Activated T-helper 17 cell treated with anti-CD3 and anti-CD28 coated beads, Interleukin-2, amount 50 U/mL, for 72 hours (primary cell): ENCODE measurements around the gene ATP2B2. TPM values are rescaled to one million over a fixed set of nuclear protein-coding genes. Genes with fewer than 3 reads are reported as not detected.

Source experiments
- ATAC-seq: fragments of 150-1000 bp; cut with Tn5 transposase; replicated peaks from 2 replicates; pipeline ENCODE4 v1.10.0; 2021; ENCODE audit warnings: mild to moderate bottlenecking, moderate library complexity
- H3K27ac Mint-ChIP-seq: one replicate; pipeline ENCODE4 v1.8.0; 2022; ENCODE audit warnings: mixed read lengths
- H3K27me3 Mint-ChIP-seq: one replicate; pipeline ENCODE4 v1.8.0; 2022; ENCODE audit warnings: mixed read lengths
- H3K36me3 Mint-ChIP-seq: one replicate; pipeline ENCODE4 v1.8.0; 2022; ENCODE audit warnings: low read depth, mild to moderate bottlenecking, mixed read lengths
- H3K4me1 Mint-ChIP-seq: one replicate; pipeline ENCODE4 v1.8.0; 2022; ENCODE audit warnings: mixed read lengths
- H3K4me3 Mint-ChIP-seq: one replicate; pipeline ENCODE4 v1.8.0; 2022; ENCODE audit warnings: mild to moderate bottlenecking, mixed read lengths
- H3K9me3 Mint-ChIP-seq: one replicate; pipeline ENCODE4 v1.8.0; 2022; ENCODE audit warnings: mixed read lengths
- total RNA-seq, 2 donors: library from RNA; stranded (reverse); gene quantifications; one replicate each; pipeline ENCODE4 v1.2.3, GENCODE V29; 2022

ATP2B2 gene
- total RNA-seq, 2 donors from 2014 or later = not detected

DNA sequence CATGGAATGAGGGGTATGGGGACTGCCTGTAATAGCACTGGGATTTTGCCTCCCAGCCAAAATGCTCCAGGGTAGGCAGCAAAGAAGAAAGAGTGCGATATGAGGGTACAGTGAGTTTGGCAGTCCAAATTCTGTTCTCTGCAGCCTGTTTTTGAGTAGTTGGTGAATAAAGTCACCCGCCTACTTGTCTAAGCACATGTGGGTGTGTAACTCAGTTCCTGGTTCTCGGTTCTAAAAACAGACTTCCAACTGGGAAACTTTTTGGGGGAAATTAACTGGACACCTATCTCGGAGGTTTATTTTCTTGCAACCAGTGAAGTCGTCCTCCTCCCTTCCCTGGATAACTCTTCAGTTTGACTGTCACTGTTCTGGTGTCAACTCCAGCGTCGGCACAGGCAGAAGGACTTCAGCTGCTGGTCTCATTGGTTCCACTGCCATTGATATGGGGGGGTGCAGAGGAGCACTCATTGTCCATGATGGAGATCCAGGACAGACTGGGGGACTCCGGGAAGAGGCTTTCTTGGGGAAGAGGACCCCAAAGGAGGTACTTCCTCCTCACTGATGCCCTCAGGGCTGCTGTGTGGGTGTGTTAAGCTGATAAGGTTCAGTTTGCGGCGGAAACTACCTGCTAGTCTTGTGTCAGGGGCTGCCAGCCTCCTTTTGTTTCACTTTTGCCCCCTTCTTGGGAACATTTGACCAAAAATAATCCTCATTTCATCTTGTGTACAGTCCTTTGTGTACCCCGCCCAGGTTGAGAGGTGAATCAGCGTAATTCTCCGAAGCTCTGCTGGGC lies 225.8 kb downstream of the ATP2B2 start:
- H3K4me1 Mint-ChIP-seq = peaks cover 25% of the 10 kb centered on the region
- no peaks in the 10 kb centered on the region for H3K9me3 Mint-ChIP-seq
- ATAC-seq = no peak
- H3K27me3 Mint-ChIP-seq = no peaks in the 10 kb centered on the region
- peaks cover 93% of the 10 kb centered on the region for H3K36me3 Mint-ChIP-seq
- H3K4me3 Mint-ChIP-seq = no peak overlapping the region
- no peak overlapping the region for H3K27ac Mint-ChIP-seq

DNA sequence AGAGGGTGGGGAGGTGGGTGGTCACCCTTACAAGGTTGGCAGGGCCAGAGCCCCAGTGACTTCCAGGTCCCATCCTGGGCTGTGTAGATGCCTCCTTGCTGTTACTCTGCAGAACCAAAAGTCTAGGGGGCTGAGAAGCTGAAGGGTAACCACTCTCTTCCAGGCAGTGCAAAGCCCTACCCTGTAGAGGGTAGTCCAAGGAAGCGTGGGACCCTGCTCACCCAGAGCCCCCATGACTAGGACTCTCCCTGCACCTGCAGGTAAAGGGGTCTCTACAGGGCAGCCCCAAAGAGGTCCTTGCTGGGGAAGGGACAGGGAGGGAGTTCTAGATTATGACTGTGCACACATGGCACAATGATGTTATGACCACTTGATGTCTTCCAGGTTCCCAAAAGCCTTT lies 226.9 kb downstream of the ATP2B2 start:
- Mint-ChIP-seq H3K36me3 (peaks cover 99% of the 10 kb centered on the region), H3K9me3 (no peaks in the 10 kb centered on the region), H3K4me1 (peaks cover 25% of the 10 kb centered on the region), H3K27me3 (no peaks in the 10 kb centered on the region), H3K4me3 (no peak overlapping the region), H3K27ac (no peak overlapping the region)
- no peak for ATAC-seq

DNA sequence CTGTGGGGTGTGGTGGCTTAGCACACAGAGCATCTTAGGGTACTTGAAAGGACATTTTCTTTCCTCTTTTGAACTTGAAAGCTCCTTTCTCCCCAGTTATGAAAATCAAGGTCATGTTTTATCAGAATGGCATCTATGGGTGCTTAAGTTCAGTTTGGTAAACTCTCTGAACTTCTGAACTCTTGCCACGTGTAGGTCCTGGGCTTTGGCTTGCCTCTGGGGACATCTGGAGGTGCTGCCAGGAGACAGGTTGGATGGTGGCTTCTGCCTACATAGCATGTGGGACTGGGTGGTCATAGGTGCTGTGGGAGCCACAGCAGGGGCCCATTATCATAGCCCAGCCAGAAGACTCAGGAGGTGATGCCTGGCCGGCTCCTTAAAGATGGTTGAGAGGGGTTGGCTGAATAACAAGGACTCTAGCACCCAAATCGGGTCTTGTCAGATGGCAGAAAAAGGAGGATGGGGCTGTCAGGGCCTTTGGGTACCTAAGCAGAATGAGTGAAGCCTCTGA lies 228.2 kb downstream of the ATP2B2 start:
- Mint-ChIP-seq H3K27ac (peak overlapping the region; percentile 57), H3K9me3 (no peaks in the 10 kb centered on the region), H3K4me3 (no peak overlapping the region), H3K36me3 (peaks cover 99% of the 10 kb centered on the region), H3K27me3 (no peaks in the 10 kb centered on the region), H3K4me1 (peaks cover 25% of the 10 kb centered on the region)
- no peak for ATAC-seq

DNA sequence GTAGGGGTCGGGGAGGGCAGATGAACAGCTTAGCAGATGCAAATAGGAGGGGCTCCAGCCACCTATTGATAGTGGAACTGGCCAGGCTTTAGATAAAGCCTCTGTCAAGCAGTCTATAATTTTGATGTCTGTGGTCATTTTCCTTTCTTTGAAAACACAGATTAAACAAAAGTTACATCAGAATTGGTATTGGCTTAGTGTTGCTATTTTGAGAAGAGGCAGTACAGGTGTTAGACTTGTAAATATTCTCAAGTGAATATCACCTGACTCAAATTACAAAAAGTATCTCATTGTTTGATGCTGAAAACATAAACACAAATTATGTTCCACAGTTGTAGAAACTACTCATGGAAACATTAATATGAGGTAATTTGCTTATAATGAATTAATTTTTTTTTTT lies 230.8 kb downstream of the ATP2B2 start:
- peak overlapping the region; percentile 40 for H3K4me3 Mint-ChIP-seq
- H3K9me3 Mint-ChIP-seq = no peaks in the 10 kb centered on the region
- H3K27ac Mint-ChIP-seq = no peak overlapping the region

More for the DNA sequence above, 230.8 kb downstream of the ATP2B2 start:
- no peaks in the 10 kb centered on the region for H3K27me3 Mint-ChIP-seq
- H3K4me1 Mint-ChIP-seq = peaks cover 23% of the 10 kb centered on the region
- H3K36me3 Mint-ChIP-seq = peaks cover 99% of the 10 kb centered on the region
- no peak for ATAC-seq

Other genes starting within 250 kb of the ATP2B2 start
- under 1 TPM; 0.34 to 0.58 TPM for gene GHRL, start 212.6 kb downstream of the ATP2B2 start, total RNA-seq
- gene SEC13, start 184.5 kb downstream of the ATP2B2 start, total RNA-seq = 100 to 1,000 TPM in 1 of 2 donors, 10 to 100 TPM in 1; 69.5 to 104 TPM